Measurements from ENCODE around the gene LRRC47.

GRCh38 chr1:3731583-3732433 lies 64.5 kb downstream of the LRRC47 start:
- TF ChIP-seq, protein P1, sequence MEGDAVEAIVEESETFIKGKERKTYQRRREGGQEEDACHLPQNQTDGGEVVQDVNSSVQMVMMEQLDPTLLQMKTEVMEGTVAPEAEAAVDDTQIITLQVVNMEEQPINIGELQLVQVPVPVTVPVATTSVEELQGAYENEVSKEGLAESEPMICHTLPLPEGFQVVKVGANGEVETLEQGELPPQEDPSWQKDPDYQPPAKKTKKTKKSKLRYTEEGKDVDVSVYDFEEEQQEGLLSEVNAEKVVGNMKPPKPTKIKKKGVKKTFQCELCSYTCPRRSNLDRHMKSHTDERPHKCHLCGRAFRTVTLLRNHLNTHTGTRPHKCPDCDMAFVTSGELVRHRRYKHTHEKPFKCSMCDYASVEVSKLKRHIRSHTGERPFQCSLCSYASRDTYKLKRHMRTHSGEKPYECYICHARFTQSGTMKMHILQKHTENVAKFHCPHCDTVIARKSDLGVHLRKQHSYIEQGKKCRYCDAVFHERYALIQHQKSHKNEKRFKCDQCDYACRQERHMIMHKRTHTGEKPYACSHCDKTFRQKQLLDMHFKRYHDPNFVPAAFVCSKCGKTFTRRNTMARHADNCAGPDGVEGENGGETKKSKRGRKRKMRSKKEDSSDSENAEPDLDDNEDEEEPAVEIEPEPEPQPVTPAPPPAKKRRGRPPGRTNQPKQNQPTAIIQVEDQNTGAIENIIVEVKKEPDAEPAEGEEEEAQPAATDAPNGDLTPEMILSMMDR (IDR thresholded peaks at IDR 0.05; ENCODE audit: insufficient read depth, low read length): no peak
- TF ChIP-seq, protein P2, sequence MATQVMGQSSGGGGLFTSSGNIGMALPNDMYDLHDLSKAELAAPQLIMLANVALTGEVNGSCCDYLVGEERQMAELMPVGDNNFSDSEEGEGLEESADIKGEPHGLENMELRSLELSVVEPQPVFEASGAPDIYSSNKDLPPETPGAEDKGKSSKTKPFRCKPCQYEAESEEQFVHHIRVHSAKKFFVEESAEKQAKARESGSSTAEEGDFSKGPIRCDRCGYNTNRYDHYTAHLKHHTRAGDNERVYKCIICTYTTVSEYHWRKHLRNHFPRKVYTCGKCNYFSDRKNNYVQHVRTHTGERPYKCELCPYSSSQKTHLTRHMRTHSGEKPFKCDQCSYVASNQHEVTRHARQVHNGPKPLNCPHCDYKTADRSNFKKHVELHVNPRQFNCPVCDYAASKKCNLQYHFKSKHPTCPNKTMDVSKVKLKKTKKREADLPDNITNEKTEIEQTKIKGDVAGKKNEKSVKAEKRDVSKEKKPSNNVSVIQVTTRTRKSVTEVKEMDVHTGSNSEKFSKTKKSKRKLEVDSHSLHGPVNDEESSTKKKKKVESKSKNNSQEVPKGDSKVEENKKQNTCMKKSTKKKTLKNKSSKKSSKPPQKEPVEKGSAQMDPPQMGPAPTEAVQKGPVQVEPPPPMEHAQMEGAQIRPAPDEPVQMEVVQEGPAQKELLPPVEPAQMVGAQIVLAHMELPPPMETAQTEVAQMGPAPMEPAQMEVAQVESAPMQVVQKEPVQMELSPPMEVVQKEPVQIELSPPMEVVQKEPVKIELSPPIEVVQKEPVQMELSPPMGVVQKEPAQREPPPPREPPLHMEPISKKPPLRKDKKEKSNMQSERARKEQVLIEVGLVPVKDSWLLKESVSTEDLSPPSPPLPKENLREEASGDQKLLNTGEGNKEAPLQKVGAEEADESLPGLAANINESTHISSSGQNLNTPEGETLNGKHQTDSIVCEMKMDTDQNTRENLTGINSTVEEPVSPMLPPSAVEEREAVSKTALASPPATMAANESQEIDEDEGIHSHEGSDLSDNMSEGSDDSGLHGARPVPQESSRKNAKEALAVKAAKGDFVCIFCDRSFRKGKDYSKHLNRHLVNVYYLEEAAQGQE (IDR thresholded peaks at IDR 0.05; ENCODE audit: insufficient replicate concordance, low read depth): no peak

Data from HL-60 (cell line).